ENCODE measurements around the gene PHF5A.
"Not testable (repeated sequence)": the region's sequence is repeated elsewhere in the genome, so short reads cannot be mapped to it uniquely, and the experiment has no call there.

DNA sequence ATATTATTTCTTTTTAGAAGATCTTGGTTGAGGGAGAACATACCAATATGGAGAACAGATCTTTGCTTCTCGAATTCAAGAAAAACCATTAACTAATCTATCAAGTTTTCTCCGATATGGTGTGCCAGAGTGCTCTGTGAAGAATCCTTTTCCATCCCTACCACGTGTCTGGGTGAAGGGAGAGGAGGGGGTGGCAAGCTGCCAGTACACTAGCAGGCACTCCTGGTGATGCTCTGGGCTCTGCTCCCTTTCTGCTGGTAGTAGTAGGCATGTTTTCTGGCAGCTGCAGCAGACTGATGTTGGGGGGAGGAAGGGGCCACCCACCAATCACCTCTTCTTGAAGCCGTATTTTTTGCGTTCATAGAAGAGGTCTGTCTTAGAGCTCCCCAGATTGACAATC is 8.4 kb downstream of the PHF5A start:
- not testable (repeated sequence) for TF ChIP-seq CTCF (IDR thresholded peaks at IDR 0.05 in 8 of 11, conservative IDR thresholded peaks at IDR 0.05 in 3 of 11); POLR2A (IDR thresholded peaks at IDR 0.05)

Measured in spleen (tissue), 7 donors.